BJ (cell line): ENCODE data around the gene KIAA0825. TPM values are rescaled to one million over a fixed set of nuclear protein-coding genes. Genes with fewer than 3 reads are reported as not detected.

ENCODE experiments used
- CTCF ChIA-PET: fragments of 350-600 bp; formaldehyde crosslinking; extraction: SDS; loops from one replicate; lab custom pipeline; 2021; ENCODE audit warnings: antibody characterized with exemption, inconsistent platforms; lab: Yijun Ruan, JAX
- POLR2A ChIA-PET: fragments of 300-600 bp; sonication (Branson Sonifier 250); formaldehyde crosslinking; extraction: SDS; loops from one replicate; lab custom pipeline; 2021; ENCODE audit warnings: antibody characterized with exemption; lab: Charles Lee
- DNase-seq: peaks from one replicate; pipeline ENCODE4 v3.0.0-alpha.2; 2011; ENCODE audit warnings: low read depth
- H3K27me3 ChIP-seq: 2 replicates; pipeline ENCODE4 v1.6.0; 2011; ENCODE audit warnings: low read length; ENCODE audit not compliant: control insufficient read depth, insufficient read depth
- H3K36me3 ChIP-seq: 2 replicates; pipeline ENCODE4 v1.5.1; 2011; ENCODE audit warnings: low read length; ENCODE audit not compliant: control insufficient read depth, insufficient read depth
- H3K4me3 ChIP-seq: 2 replicates; pipeline ENCODE4 v1.5.1; 2011; ENCODE audit warnings: low read depth, mild to moderate bottlenecking, control low read depth, low read length
- CTCF ChIP-seq: IDR thresholded peaks from 2 replicates; pipeline ENCODE4 v1.5.1; 2011; ENCODE audit warnings: low read depth, mild to moderate bottlenecking, control low read depth, inconsistent platforms, low read length, moderate library complexity; ENCODE audit not compliant: insufficient read depth
- polyA plus RNA-seq: library from polyadenylated mRNA; depleted of rRNA; stranded (reverse); fragments of >200 nt; gene quantifications from 2 replicates; pipeline ENCODE4 v1.2.3, GENCODE V29; 2011

Gene KIAA0825
- polyA plus RNA-seq, 1 experiment: 0.69 TPM

GRCh38 chr5:94388773-94389514 lies 229.5 kb downstream of the KIAA0825 start:
- no peaks in the 10 kb centered on the region for H3K36me3 ChIP-seq
- TF ChIP-seq CTCF: no peak
- no peak overlapping the region for H3K4me3 ChIP-seq
- ChIA-PET CTCF (interaction anchor here (2.0 kb wide), 1 partner anchor 9 kb away, joined by 9 read pairs; no protein-coding TSS in a partner anchor), POLR2A (no interaction called here)
- DNase-seq: no peak
- no peaks in the 10 kb centered on the region for H3K27me3 ChIP-seq

- POLR2A ChIA-PET: no interaction called here
- no peaks in the 10 kb centered on the region for H3K36me3 ChIP-seq
- no peak overlapping the region for H3K4me3 ChIP-seq
- no peak for DNase-seq
- H3K27me3 ChIP-seq: no peaks in the 10 kb centered on the region
- CTCF ChIA-PET: no interaction called here
- TF ChIP-seq CTCF: no peak
Observed at GRCh38 chr5:94385767-94386166, 232.6 kb downstream of the KIAA0825 start.

- no peak overlapping the region for H3K4me3 ChIP-seq
- POLR2A ChIA-PET: no interaction called here
- DNase-seq: no peak
- TF ChIP-seq CTCF: no peak
- CTCF ChIA-PET: no interaction called here
- H3K36me3 ChIP-seq: no peaks in the 10 kb centered on the region
- no peaks in the 10 kb centered on the region for H3K27me3 ChIP-seq
Observed at GRCh38 chr5:94378062-94378461, 240.3 kb downstream of the KIAA0825 start.

GRCh38 chr5:94376672-94377345 lies 241.6 kb downstream of the KIAA0825 start:
- DNase-seq: no peak
- CTCF ChIA-PET: no interaction called here

More at GRCh38 chr5:94376672-94377345, 241.6 kb downstream of the KIAA0825 start:
- POLR2A ChIA-PET: no interaction called here
- TF ChIP-seq CTCF: no peak
- Histone ChIP-seq H3K36me3 (no peaks in the 10 kb centered on the region), H3K27me3 (no peaks in the 10 kb centered on the region), H3K4me3 (no peak overlapping the region)
